Suprapubic skin (tissue), 3 donors: ENCODE data around the gene MTNR1A.

Experiments
- CTCF ChIP-seq, 2 donors: fragments of 200-600 bp in 1 of 2; fragments of 450-650 bp in 1 of 2; sonication (generic) in 1 of 2; IDR thresholded peaks; one replicate each; pipeline ENCODE4 v1.5.1; 2016 to 2019; ENCODE audit warnings: antibody characterized with exemption in 2 of 2, mild to moderate bottlenecking in 1 of 2, moderate library complexity in 1 of 2
- POLR2A ChIP-seq, 2 donors: fragments of 450-650 bp; IDR thresholded peaks; one replicate each; pipeline ENCODE4 v1.6.1; 2017; ENCODE audit warnings: antibody characterized with exemption in 2 of 2, mild to moderate bottlenecking in 2 of 2, moderate library complexity in 2 of 2

- no peak for TF ChIP-seq CTCF (IDR thresholded peaks at IDR 0.05)
- TF ChIP-seq POLR2A (IDR thresholded peaks at IDR 0.05): no peak
Observed at GRCh38 chr4:186602978-186603377, 47.6 kb upstream of the MTNR1A start.
